GM21825 (cell line): Measurements from ENCODE around the gene WLS.

Experiments
- ATAC-seq: cut with Tn5 transposase; IDR thresholded peaks from one replicate; pipeline ENCODE4 v1.9.1; 2021; ENCODE audit warnings: mild to moderate bottlenecking, moderate library complexity; ENCODE audit not compliant: unreplicated experiment

WLS gene

GRCh38 chr1:68103884-68104554, 128.3 kb downstream of the WLS start:
- no peak for ATAC-seq

DNA sequence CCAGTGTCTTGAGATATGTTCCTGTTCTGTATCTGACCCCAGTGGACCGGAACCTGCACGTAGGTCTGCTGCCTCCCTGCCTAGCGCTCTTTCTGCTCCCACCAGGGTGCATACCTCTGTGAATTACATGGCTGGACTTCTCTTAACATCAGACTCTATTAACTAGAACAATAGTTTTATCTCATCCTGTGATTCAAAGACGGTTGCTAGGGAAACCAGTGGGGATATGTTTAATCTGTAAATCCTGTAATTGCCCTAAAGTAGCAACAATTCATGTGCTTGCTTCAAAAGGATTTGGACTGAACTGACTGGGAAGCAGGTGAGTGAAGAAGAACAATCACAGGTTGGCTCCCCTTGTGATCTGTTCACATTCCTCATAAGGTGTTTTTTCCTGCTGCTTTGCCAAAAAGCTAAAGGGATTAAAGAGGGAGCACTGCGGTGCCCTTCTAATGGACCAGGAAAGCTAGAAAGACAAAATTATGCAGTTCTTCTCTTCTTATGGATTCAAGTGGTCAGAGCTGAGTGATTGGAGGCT, 129.2 kb downstream of the WLS start:
- no peak for ATAC-seq

DNA sequence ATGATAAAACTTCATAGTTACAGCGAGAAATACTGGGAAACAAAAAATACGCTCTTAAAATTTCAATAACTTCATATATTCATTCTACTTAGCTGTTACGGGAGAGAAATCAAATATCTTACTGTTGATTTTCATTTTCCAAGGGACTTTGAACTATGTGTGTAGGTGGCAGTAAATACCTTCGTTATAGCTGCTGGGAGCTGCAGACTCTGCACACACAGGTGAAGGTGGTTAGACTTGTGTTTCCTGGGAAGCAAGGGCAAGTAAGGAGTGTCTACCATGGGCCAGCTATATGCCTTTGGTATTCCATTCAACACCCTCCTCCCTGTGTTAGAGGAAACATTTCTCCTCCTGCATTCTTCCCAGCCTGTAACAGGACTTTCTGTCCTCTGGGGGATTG, 130.5 kb downstream of the WLS start:
- no peak for ATAC-seq

GRCh38 chr1:68100571-68100970, 131.8 kb downstream of the WLS start:
- ATAC-seq: no peak

DNA sequence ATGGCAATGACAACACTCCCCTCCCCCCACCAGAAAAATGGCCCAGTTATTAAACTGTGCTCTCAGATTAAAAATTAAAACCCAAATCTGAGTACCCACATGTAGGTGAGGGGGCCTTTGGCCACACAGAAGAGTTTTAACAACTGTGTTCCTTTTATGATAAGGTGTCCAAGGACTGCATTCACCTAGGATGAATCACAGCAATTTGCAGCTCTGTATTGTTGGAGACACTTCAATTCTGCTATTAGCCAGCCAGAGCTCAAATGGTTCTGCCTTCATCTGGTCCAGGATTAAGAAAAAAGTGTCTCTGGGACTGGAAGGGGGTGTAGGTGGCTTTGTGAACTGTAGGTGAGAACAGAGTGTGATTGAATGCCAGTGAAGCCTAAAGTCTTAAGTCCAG, 138.6 kb downstream of the WLS start:
- no peak for ATAC-seq

GRCh38 chr1:68087184-68087583, 145.1 kb downstream of the WLS start:
- no peak for ATAC-seq

- no peak for ATAC-seq
Measured at GRCh38 chr1:68085752-68086151, 146.6 kb downstream of the WLS start.

GRCh38 chr1:68083686-68084085, 148.6 kb downstream of the WLS start:
- ATAC-seq: no peak

- ATAC-seq: no peak
Measured at GRCh38 chr1:68081775-68082283, 150.5 kb downstream of the WLS start.

- no peak for ATAC-seq
Measured at GRCh38 chr1:68078647-68079046, 153.7 kb downstream of the WLS start.
